Measurements from ENCODE around the gene TNFAIP3. TPM values are rescaled to one million over a fixed set of nuclear protein-coding genes. Genes with fewer than 3 reads are reported as not detected.

Gene TNFAIP3
- total RNA-seq, 2 donors from 2014 or later = 21.9 to 26.3 TPM

- H3K27ac ChIP-seq = peak overlapping the region in 1 of 2 donors; percentile 20
- peak; percentile 63 for DNase-seq (ENCODE audit: low spot score)
Measured at GRCh38 chr6:137873273-137873762, 6.3 kb downstream of the TNFAIP3 start.

DNA sequence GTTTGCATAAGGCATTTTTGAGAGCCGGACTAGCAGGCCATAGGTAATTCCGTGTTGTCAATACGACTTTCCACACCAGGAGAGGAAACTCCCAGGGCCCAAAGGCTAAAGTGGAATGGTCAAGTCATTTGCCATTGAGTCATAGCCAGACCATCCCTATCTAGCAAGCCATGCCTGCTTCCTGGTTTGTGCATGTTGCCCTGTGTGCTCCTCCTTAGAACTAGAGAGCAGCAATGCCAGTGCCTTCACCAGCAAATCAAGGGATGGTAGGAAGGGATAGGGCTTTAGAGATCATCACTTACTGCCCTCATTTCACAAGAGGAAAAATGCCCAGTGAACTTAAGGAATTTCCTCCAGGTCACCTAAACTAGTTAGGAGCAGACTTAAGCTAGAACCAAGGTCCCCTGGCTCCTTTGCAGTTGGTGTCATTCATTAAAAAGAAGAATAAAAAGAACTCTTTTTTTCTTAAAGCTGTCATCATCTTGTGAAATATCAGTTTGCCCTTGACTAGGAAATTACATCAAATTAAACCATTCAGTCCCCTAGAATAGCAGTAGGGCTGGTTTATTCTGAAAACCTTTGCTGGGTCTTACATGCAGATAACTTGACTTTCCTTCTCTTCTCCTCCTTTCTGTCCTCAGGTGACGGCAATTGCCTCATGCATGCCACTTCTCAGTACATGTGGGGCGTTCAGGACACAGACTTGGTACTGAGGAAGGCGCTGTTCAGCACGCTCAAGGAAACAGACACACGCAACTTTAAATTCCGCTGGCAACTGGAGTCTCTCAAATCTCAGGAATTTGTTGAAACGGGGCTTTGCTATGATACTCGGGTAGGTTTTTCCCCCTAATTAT is 7.4 kb downstream of the TNFAIP3 start:
- H3K4me3 ChIP-seq = no peak overlapping the region

More at GRCh38 chr6:137873273-137873762, 6.3 kb downstream of the TNFAIP3 start:
- no peak for TF ChIP-seq CTCF (IDR thresholded peaks at IDR 0.05)
- peaks cover 22% of the 10 kb centered on the region for H3K36me3 ChIP-seq
- H3K4me1 ChIP-seq (ENCODE audit: control insufficient read depth in 1 of 2, low read depth in 2 of 2) = peaks cover 7 to 60% of the 10 kb centered on the region in 2 donors
- H3K27me3 ChIP-seq (replicated peaks; ENCODE audit: insufficient read depth) = no peaks in the 10 kb centered on the region
- peak overlapping the region; percentile 55 for H3K4me3 ChIP-seq
- no peaks in the 10 kb centered on the region for H3K9me3 ChIP-seq
- ATAC-seq (ENCODE audit: insufficient number of reproducible peaks, low FRiP score, low read depth) = peak; percentile 22

DNA sequence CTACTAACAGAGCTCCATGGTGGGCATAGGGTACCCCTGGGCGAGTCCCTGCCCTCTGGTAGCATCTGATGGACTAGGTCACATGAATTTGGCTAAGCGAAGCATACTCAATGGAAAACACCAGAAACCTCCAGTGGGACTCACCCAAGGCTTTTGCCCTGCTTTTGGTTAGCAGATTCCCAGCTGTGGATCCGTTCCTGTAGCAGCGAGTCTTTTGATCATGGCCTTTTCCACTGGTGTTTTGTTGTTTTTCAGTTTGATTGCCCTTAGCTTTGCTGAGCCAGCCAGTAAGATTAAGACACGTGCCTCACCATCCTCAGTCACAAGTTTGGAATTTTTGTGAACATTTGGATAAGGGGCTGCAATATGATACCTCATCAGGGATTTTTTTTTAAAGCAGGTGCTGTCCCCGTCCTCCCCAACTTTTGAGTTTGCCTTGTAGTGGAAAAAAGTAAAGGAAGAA is 8.0 kb downstream of the TNFAIP3 start:
- Histone ChIP-seq H3K36me3 (peaks cover 36% of the 10 kb centered on the region), H3K9me3 (no peaks in the 10 kb centered on the region), H3K4me1 (ENCODE audit: control insufficient read depth in 1 of 2, low read depth in 2 of 2) (peaks cover 7 to 44% of the 10 kb centered on the region in 2 donors), H3K4me3 (no peak overlapping the region), H3K27me3 (replicated peaks; ENCODE audit: insufficient read depth) (no peaks in the 10 kb centered on the region), H3K27ac (no peak overlapping the region)
- DNase-seq (ENCODE audit: low spot score) (no peak), ATAC-seq (ENCODE audit: insufficient number of reproducible peaks, low FRiP score, low read depth) (no peak)
- no peak for TF ChIP-seq CTCF (IDR thresholded peaks at IDR 0.05)

More for the DNA sequence above, 7.4 kb downstream of the TNFAIP3 start:
- H3K27me3 ChIP-seq (replicated peaks; ENCODE audit: insufficient read depth) = no peaks in the 10 kb centered on the region
- DNase-seq (ENCODE audit: low spot score) (no peak), ATAC-seq (ENCODE audit: insufficient number of reproducible peaks, low FRiP score, low read depth) (no peak)
- peaks cover 7 to 48% of the 10 kb centered on the region in 2 donors for H3K4me1 ChIP-seq (ENCODE audit: control insufficient read depth in 1 of 2, low read depth in 2 of 2)
- H3K9me3 ChIP-seq = no peaks in the 10 kb centered on the region
- no peak overlapping the region for H3K27ac ChIP-seq
- no peak for TF ChIP-seq CTCF (IDR thresholded peaks at IDR 0.05)
- H3K36me3 ChIP-seq = peaks cover 33% of the 10 kb centered on the region

- Histone ChIP-seq H3K36me3 (peaks cover 40% of the 10 kb centered on the region), H3K9me3 (no peaks in the 10 kb centered on the region), H3K27ac (no peak overlapping the region), H3K4me1 (ENCODE audit: control insufficient read depth in 1 of 2, low read depth in 2 of 2) (peaks cover 7 to 43% of the 10 kb centered on the region in 2 donors), H3K4me3 (no peak overlapping the region), H3K27me3 (replicated peaks; ENCODE audit: insufficient read depth) (no peaks in the 10 kb centered on the region)
- no peak for DNase-seq (ENCODE audit: low spot score)
- no peak for TF ChIP-seq CTCF (IDR thresholded peaks at IDR 0.05)
- ATAC-seq (ENCODE audit: insufficient number of reproducible peaks, low FRiP score, low read depth) = no peak
Measured at GRCh38 chr6:137875606-137876005, 8.5 kb downstream of the TNFAIP3 start.

DNA sequence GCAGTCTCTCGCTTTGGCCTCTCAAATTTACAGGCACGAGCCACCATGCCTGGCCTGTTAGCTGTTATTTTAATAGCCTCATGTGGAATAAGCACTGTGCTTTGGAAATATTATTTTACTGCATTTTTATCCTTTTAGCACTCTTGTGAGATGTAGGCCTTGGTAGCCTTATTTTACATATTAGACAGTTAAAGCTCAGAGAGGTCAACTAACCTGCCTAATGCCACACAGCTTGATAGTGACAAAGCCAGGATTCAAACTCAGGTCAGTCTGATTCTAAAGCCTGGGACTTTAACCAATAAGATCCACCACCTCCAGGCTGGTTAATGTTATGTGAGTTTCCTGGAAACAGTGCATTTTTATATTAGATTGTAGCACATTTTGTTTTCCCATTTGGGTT is 9.5 kb downstream of the TNFAIP3 start:
- Histone ChIP-seq H3K27ac (no peak overlapping the region), H3K36me3 (peaks cover 49% of the 10 kb centered on the region), H3K4me3 (no peak overlapping the region), H3K4me1 (ENCODE audit: control insufficient read depth in 1 of 2, low read depth in 2 of 2) (peaks cover 7 to 34% of the 10 kb centered on the region in 2 donors), H3K27me3 (replicated peaks; ENCODE audit: insufficient read depth) (no peaks in the 10 kb centered on the region), H3K9me3 (no peaks in the 10 kb centered on the region)
- DNase-seq (ENCODE audit: low spot score) (no peak), ATAC-seq (ENCODE audit: insufficient number of reproducible peaks, low FRiP score, low read depth) (no peak)
- TF ChIP-seq CTCF (IDR thresholded peaks at IDR 0.05) = no peak
